HG03108 (cell line): ENCODE measurements around the gene RCN2.

Experiments used
- ATAC-seq: cut with Tn5 transposase; IDR thresholded peaks from one replicate; pipeline ENCODE4 v1.9.1; 2021; ENCODE audit warnings: moderate library complexity; ENCODE audit not compliant: unreplicated experiment

Gene RCN2

DNA sequence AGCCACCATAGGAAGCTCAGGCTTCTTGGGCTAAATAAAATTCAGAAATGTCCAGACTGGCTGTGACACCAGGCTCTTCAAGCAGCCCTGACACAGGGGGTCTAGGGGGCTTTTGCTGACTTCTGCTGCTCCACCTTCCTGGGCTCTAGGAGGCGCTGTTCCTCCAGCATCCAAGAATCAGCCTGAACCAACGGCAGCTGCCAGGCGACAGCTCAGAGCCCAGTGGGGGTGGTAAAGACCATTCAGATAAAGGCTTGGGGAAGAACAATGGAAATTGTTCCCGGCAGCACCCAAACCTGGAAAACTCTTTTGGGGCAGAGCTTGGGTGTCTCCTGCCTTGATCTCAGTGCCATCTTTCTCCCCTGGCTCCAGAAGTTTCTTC is 41.8 kb downstream of the RCN2 start:
- no peak for ATAC-seq

DNA sequence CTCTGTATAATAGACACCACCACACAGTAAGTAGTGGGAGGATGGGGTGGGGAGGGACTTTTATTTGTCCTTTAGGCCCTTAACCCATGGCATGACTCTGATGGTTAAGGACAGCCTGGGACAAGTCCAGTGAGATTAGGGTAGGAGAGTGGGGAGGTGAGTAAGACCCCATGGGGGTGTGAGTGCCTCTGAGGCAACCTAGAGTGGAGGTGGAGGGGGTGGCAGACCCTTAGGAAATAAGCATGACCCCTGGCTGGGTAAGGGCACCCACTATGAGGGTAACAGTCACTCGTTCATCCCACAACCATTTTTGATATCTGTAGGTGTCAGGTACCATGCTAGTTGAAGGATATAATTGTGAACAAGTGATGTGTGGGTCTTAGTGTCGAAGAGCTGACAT is 42.4 kb downstream of the RCN2 start:
- no peak for ATAC-seq

- ATAC-seq = no peak
Observed at GRCh38 chr15:76974456-76975036, 43.0 kb downstream of the RCN2 start.

DNA sequence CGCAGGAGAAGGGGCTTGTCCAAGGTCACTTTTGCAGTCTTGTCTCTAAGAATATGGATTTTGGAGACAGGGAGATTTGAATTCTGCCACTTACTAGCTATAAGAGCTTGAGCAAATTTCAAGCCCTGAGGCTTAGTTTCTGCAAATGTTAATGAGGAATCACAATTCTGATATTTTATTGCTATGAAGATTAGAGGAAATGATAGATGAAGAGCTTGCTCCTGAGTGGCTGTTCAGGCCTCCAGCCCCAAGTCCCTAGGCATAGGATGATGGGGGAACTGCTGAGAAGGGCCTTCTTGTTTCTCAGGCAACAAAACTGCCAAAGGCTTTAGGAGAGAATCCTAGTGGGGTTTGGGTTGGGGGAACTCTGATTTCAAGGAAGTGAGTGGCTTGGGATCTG is 44.6 kb downstream of the RCN2 start:
- ATAC-seq = no peak

DNA sequence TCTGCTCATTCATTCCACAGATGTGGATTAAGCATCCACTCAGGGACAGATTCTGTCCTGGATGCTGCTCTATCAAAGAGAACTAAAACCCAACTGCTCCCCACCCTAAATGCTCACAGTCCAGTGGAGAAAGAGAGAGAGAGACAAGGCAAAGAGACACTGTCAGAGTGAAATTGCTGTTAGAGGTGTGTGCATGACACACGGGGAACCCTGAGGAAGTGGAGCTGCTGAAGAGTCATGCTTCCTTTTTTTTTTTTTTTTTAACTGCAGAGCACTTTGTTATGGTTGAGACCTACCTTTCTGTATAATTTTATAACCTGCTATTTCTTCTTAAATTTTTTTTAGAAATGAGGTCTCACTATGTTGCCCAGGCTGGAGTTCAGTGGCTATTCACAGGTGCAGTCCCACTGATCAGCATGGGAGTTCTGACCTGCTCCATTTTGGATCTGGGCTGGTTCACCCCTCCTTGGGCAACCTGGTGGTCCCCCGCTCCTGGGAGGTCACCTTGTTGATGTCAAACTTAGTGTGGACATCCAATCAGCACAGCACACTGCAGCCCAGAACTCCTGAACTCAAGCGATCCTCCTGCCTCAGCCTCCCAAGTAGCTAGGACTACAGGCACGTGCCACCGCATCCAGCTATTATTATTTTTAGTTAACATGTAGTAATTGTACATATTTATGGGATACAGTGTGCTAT is 45.2 kb downstream of the RCN2 start:
- no peak for ATAC-seq

DNA sequence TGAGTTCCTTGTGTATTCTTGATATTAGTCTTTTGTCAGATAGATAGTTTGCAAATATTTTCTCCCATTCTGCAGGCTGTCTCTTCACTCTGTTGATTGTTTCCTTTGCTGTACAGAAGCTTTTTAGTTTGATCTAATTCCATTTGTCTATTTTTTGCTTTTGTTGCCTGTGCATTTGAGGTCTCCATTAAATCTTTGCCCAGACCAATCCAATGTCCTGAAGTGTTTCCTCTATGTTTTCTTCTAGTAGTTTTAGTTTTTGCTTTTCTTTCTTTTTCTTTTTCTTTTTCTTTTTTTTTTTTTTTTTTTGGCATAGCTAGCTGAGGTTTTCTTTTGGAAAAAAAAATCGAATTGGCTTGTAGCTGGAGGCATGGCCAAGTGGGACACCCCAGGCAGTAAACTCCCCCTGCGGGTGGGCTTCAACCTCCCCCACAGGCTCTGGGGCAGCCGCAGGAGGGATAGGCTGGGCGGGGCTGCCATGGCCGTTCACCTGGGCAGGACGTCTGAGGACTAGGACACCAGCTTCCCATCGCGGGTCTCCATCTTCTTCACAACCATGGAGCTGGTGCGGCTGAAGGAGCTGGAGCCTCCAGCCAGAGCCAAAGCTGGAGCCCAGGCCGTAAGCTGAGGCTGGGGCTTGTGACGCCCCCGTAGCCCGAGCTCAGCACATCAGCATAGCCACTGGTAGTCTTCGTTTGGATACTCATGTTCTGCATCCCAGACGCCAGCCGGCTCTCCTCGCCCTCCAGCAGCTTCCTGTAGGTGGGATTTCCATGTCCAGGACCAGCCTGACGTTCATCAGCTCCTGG is 47.2 kb downstream of the RCN2 start:
- no peak for ATAC-seq

DNA sequence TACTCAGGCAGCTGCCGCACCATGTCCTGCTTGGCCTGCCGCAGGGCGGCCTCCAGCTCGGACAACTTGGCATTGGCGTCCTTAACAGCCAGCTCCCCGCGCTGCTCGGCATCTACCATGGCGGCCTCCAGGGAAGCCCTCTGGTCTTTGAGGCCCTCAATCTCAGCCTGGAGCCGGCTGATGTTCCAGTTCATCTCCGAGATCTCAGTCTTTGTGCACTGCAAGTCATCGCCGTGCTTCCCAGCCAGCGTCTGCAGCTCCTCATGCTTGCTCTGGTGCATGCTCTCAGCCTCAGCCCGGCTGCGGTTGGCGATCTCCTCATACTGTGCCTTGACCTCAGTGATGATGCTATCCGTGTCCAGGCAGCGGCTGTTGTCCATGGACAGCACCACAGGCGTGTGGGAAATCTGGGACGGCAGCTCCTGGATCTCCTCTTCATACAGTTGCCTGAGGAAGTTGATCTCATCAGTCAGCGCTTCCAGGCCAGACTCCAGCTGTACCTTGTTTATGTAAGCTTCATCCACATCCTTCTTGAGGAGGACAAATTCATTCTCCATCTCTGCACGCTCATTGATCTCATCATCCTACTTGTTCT is 47.9 kb downstream of the RCN2 start:
- no peak for ATAC-seq

- no peak for ATAC-seq
Observed at GRCh38 chr15:76979996-76980520, 48.5 kb downstream of the RCN2 start.

DNA sequence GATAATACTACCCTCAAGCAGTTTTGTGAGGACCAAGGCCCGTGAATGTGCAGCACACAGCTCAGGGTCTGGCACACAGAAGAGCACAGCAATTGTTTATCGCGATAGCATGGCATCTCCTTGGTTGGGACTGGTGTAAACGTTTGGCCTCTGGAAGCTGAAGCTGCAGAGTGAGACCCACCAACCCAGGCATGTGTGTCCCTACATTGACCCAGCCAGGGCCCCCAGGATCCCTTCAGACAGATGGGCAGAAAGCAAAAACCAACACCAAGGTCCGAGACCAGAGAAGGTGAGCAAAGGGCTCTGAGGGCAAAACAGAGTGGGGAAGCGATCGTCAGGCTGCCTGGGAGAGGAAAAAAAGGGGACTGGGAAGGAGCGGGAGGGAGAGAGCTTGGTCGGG is 50.8 kb downstream of the RCN2 start:
- no peak for ATAC-seq

DNA sequence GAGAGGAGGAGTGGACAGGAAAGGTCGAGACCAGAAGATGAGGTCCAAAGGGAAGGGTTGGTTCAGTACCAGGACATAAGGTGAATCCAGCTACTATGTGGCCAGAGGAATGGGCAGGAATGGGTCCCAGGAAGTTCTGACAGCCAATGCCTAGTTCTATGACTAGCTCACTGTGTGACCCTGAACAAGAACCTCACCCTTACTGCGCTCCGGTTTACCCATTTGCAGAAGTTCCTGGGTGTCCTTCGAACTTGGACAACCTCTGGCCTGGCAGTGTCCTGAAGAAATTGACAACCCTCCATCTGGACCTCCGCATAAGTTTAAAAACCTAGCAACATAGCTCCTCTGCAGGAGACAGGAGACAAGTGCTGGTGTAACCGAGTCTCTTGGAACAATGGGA is 51.2 kb downstream of the RCN2 start:
- ATAC-seq = no peak

GRCh38 chr15:76983590-76984375 is 52.2 kb downstream of the RCN2 start:
- ATAC-seq = no peak

DNA sequence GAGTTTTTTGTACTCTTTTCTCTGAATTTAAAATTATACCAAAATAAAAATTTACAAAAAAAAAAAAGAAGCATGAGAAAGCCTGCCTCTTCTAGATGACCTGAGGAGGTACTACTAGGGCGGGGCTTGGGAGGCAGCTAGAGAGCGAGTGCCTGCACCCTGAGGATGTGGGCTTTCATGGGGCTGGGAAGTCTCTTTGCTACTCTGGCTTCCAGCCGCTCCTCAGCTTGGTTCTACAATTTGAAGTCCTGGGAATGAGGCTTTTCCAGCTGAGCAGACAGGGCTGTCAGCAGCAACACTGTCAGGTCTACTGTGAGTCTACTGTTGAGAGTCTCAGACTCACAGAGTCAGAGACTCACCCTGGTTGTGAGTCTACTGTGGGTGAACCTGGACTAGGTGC is 55.2 kb downstream of the RCN2 start:
- no peak for ATAC-seq

GRCh38 chr15:76987276-76987675 is 55.7 kb downstream of the RCN2 start:
- no peak for ATAC-seq

- ATAC-seq = peak; percentile 71
Observed at GRCh38 chr15:76987896-76988860, 56.6 kb downstream of the RCN2 start.

- no peak for ATAC-seq
Observed at GRCh38 chr15:76988867-76989780, 57.6 kb downstream of the RCN2 start.

- no peak for ATAC-seq
Observed at GRCh38 chr15:76991048-76991447, 59.5 kb downstream of the RCN2 start.

DNA sequence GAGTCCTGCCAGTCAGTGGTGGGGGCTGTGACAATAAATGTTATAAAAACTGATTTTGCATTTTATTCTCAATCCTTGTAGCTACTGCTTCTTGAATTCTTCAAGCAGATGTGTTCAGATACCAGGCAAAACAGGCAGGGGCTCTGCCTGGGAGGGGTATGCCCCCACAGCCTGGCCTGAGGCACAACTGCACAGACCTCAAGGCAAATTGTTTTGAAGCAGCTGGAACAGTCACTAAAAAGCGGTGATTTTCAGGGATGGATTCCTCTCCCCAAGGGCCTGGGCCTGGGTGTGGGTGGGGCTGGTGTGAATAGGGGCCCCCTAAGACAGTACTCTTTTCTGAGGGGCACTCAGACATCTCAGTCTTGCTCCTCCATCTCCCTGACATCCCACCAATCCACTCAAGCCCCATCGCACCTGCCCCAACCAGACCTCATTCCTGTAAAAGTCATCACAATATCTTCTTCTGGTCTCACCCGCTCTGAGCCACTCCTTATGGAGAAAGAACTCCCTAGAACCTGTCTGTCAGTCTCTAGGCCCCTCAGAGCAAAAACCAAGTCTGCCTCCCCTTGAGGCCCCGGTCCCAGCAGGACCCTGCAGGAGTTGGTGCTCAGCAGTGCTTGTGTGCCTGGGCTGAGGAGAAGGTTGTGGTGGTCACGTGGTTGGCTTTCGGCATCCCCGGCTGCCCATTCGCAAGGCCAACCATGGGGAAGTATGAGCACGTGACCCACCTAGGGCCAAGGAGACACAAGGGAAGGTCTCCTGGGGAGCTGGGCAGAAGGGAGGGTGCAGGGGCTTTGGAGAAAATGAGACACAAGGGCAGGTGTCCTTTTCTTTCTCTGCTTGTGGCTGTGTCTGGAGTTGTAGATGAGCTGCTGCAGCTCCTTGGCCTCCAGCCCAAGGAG is 60.4 kb downstream of the RCN2 start:
- ATAC-seq = no peak
